ENCODE results near the gene EYA2.

EYA2 gene

GRCh38 chr20:46894579-46894958, at the start of gene EYA2:
Gene EYA2, plus strand, starts transcription at chr20:46894843. Its CDS starts 95,168 bp downstream, at chr20:46990011.
- FAIRE-seq (no peak), DNase-seq (ENCODE audit: insufficient read length, low spot score) (no peak)
- TF ChIP-seq CTCF (IDR thresholded peaks at IDR 0.05; ENCODE audit: insufficient read depth, missing control alignments) = no peak

DNA sequence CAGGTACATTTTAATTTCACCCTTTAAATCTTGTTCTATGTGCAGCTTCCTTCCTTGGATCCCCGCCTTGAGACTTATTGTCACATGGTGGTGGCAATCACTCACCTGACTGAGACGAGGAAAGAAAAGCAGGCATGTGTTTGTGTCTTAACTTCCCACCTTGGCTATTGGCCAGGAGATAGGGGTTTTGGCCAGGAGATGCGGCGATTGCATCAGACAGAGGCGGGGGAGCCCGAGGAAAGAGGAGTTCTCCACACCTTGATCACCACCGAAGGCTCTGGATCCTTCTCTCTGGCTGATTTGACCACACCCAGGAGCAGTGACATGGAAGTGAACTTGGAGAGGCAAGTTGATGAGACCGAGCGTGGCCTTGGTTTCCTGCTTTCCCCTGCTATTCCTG, 49.7 kb upstream of the EYA2 start:
- DNase-seq (ENCODE audit: insufficient read length, low spot score) (no peak), FAIRE-seq (no peak)
- no peak for TF ChIP-seq CTCF (IDR thresholded peaks at IDR 0.05; ENCODE audit: insufficient read depth, missing control alignments)

- TF ChIP-seq CTCF (IDR thresholded peaks at IDR 0.05; ENCODE audit: insufficient read depth, missing control alignments) = no peak
These were observed 45.4 kb upstream of the EYA2 start for GRCh38 chr20:46849269-46849668.

DNA sequence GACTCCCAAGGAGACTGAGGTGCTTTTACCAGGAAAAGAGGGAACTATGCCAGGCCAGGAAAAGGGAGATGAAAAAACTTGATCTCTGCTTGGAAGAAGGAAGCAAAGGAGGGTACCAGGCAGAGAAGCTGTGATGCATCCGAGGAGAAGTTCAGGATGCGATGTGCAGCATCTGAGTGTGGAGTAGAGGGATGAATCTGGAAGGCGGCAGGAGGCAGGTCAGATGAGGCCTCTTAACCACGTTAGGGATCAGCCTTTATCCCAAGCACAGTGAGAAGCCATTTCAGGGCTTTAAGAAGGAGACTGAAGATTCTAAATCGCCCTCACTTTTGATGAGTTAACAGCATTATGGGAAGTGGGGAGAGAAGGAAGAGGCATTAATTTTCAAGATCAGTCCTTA, 44.9 kb upstream of the EYA2 start:
- DNase-seq (ENCODE audit: insufficient read length, low spot score) = no peak
- TF ChIP-seq CTCF (IDR thresholded peaks at IDR 0.05; ENCODE audit: insufficient read depth, missing control alignments) = no peak
- FAIRE-seq = no peak

More at GRCh38 chr20:46849269-46849668, 45.4 kb upstream of the EYA2 start:
- DNase-seq (ENCODE audit: insufficient read length, low spot score) = no peak
- no peak for FAIRE-seq

- DNase-seq (ENCODE audit: insufficient read length, low spot score) (no peak), FAIRE-seq (no peak)
- no peak for TF ChIP-seq CTCF (IDR thresholded peaks at IDR 0.05; ENCODE audit: insufficient read depth, missing control alignments)
These were observed 44.2 kb upstream of the EYA2 start for GRCh38 chr20:46850416-46850815.

GRCh38 chr20:46850896-46851295, 43.7 kb upstream of the EYA2 start:
- DNase-seq (ENCODE audit: insufficient read length, low spot score) (no peak), FAIRE-seq (no peak)
- TF ChIP-seq CTCF (IDR thresholded peaks at IDR 0.05; ENCODE audit: insufficient read depth, missing control alignments) = no peak

DNA sequence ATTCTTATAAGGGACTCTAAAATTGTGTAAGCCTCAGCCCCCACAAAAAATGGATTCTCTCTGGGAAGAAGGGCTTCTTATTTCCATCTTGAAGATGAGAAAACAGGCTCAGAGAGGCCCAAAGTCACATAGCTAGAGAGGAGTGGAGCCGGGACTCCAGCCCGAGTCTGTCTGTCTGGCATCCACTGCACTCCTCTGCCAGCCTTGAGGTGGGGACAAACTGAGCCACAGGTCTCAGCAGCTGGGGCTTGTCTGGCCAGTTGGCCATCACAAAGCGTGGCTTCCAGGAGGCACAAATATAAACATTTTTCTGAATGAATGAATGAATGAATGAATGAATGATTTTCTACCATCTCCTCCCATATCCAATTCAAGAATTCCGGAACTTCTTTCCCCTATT, 42.9 kb upstream of the EYA2 start:
- TF ChIP-seq CTCF (IDR thresholded peaks at IDR 0.05; ENCODE audit: insufficient read depth, missing control alignments) = no peak
- no peak for DNase-seq (ENCODE audit: insufficient read length, low spot score)
- FAIRE-seq = no peak
